Measurements from ENCODE around the gene SPIRE2.

The SPIRE2 gene

DNA sequence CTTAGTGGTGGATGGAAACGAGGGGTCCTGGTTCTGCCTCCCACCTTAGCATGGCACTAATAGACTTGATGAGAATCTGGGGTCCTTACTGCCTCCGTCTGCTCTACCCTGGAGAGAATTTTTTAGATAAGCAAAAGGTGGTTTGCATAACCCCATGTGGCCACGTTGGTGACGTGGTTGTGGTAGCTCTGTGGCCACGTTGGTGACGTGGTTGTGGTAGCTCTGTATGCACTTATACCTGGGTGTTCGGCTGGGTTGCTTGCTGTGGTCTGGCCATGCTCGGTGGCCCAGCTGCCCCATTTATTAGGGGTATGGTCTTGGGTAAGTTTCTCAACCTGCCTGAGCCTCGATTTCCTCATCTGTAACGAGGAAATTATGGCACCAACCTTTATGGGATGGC lies 13.0 kb downstream of the SPIRE2 start:
- DNase-seq (ENCODE audit: low read depth in 2 of 2): peak; percentile 47 to 61

DNA sequence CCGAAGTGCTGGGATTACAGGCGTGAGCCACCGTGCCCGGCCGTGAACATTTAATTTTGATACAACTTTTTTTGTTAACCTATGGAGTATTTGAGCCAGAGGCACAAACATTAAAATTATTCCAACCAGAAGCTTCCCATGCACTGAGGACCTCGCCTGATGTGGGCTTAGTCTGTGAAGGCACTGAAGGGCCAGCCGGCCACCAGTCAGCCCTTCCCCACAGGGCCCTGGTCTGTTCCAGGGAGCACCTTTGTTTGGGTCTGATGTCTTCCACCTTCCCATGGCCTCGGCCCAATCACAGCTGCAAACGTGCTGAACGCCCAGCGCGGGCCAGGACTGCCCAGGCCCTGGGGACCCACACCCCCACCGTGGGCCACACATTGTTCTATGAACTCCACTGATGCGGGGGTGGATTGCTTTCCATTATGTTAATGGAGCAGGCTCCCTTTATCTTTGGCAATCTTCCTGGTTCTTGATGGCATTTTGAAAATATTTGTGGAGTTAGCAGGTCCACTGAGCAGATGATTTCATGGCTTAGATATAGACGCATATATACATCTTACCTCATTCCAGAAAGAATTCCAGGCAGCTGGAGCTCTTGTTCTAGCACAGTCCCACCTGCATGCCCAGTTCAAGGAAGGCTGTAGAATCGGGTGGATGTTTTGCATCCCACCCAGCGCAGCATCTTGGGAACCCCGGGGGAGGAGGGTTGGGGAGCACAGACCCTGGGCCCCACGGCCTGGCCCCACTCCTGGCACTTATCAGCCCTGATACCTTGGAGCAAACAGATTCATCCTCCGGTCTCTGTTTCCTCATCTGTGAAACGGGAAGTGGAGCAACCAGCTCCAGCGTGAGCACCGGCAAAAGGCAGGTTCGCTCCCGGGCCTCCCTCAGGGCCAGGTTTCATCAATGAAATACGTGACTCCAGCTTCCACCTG lies 14.5 kb downstream of the SPIRE2 start:
- DNase-seq (ENCODE audit: low read depth in 2 of 2): no peak

DNA sequence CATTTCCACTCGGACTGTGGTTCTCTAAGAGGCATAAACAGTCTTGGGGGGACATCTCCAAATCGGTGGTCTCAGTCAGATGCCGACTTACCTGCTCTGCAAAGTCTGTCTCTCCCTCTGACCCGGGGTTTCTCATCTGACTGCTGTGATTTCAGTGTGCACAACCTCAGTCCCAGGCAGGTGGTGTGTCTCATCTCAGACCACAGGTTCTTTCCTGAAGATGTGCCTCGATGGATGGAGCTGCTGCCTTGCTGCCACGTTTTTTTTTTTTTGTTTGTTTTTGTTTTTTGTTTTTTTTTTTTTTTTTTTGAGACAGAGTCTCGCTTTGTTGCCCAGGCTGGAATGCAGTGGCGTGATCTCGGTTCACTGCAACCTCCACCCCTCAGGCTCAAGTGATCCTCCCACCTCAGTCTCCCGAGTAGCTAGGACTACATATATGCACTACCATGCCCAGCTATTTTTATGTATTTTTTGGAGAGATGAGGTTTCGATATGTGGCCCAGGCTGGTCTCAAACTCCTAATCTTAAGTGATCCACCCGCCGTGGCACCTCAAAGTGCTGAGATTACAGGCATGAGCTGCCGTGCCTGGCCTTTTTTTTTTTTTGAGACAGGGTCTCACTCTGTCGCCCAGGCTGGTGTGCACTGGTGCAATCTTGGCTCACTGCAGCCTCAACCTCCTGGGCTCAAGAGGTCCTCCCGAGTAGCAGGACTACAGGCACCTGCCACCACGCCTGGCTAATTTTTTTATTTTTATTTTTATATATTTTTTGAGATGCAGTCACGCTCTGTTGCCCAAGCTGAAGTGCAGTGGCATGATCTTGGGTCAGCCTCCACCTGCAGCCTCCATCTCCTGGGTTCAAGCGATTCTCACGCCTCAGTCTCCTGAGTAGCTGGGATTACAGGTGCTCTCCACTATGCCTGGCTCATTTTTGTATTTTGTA lies 15.4 kb downstream of the SPIRE2 start:
- no peak for DNase-seq (ENCODE audit: low read depth in 2 of 2)

DNA sequence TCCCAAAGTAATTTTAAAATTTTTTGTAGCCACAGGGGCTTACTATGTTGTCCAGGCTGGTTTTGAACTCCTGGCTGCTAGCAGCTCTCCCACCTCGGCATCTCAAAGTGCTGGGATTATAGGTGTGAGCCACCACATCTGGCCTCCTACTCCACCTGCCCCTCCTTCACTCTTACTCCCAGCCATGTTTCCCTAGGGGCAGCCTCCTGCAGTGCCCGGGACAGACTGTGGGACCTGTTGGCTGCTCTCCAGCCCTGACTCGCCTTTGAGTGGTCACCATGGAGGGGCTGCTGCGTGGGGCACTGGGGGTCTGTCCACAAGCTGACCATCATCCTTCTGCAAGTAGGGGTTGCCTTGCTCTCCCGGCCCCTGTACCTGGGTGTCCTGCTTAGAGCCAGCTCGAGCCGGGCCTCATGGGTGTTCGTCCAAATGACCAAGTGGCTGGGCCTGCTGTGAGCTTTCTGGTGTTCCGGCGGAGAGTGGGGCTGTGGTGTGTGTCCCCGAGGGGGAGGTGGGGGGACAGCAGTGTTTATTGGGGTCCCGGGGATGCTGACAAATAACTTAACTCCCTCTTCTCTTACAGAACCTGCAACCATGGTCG lies 16.6 kb downstream of the SPIRE2 start:
- DNase-seq (ENCODE audit: low read depth in 2 of 2): no peak

DNA sequence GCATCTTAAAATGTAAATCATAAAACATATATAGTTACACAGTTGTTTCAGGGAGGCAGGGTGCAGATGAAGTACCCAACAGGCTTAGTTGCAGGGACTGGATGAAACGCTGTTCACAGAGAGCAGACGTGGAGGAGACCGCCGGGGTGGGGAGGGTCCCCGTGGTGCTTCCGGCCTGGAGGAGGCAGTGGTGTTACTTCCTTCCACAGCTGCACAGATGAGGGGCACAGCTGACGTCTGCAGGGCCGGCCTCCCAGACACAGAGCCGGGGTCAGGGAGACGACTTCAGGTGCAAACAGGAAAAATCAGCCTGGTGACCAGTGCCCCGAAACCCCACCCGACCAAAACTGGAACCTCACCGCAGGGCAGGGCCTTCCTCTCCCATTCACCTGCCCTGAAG lies 17.1 kb downstream of the SPIRE2 start:
- DNase-seq (ENCODE audit: low read depth in 2 of 2): no peak

DNA sequence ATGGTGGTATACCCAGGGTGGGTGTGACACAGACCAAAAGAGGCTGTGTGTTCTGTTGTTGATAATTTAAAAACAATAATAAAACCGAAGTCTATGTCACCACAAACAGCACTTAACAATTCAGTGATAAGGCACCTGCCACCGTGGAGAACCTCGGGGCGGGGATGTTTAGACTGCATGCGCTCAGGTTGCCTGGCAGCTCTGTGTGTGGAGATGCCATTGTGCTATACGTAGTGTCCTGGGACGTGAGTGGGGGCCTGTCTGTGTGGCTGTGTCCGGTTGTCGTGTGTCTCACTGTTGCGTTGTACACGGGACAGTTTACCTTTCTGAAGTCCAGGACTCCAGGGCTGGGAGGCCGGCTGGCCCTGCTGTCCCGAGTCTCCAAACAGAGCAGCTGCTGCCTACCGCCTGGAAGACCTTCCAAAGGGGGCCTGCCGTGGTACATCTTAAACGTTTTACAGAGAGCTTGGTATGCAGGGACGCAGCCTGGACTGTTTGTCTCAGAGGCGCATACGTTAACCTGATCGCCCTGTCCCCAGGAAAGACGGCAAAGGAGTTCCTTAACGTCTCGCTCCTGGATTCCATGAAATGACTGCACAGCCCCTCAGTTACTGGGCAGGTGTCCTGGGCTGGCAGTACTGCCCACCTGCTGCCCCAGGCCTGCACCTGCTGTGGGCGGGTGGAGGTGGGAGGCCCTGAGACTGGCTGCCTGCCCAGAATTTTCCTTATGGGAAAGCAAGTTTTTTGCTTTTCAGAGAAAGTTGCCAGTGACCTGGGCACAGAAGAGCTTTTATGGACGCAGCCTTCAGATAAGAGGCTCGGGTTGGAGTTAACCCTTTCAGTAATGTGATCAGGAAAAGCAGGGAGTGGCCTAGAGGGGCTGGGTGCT lies 19.0 kb downstream of the SPIRE2 start:
- DNase-seq (ENCODE audit: low read depth in 2 of 2): no peak

DNA sequence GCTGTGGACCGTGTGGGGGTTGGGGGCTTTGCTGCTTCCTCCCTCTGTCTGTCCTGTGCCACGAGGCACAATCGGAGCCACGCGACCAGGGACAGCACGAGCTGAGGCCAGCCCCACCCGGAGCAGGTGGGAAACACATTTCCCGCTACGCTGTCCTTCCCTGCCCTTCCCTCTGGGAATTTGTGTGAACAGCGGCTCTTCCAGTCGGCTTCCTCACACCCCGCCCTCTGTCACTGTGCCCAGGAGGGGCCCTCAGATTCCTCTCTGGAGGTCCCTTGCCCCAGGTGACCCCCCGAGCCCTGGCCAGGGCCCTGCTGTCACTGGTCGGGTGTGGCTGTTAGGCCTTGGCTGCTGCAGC lies 19.6 kb downstream of the SPIRE2 start:
- no peak for DNase-seq (ENCODE audit: low read depth in 2 of 2)

DNA sequence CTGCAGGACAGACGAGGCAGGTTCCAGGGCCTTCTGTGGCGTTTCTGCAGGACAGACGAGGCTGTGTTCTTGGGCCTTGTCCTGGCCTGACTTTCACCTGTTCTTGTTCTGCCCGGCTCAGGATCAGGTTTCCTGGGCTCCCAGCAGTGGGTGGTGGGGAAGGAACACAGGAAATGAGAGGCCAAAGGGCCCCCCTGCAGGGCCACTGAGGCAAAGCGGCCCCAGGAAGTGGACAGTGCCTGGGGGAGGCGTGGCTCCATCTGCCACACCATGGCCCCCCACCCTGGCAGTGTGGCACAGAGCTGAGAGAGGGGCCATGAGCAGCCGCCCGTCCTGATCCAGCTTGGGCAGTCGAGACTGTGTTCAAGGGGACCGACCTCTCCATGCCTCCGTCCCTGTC lies 20.7 kb downstream of the SPIRE2 start:
- no peak for DNase-seq (ENCODE audit: low read depth in 2 of 2)

DNA sequence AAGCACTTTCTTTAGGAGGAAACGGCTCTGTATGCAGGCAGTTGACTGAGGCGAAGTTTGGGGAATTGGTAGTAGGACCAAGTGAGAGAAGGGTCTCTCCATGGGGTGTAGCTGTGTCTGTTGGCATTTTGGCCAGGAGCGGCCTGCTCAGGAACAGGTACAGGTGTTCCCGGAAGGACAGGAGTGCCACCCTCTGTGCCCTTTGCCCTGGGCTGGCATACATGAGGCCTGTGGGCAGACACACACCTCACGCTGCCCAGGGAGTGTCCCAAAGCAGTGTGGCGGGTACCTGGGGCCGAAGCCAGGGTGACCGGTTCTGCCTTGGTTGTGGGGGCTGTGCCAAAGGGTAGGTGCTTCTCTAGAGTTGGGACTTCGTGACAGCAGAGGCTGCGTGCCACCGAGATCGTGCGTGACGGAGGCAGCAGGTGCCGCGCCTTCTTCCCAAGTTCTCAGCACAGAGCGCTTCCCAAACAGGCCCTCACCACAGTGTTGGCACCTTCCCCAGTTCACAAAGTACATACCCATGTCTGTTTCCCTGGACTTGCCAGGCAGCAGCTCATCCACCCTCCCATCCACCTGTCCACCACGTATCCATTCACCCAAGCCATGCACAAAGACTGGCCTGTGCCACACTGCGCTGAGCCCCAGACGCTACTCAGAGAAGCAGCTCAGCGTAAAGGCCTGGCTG lies 25.2 kb downstream of the SPIRE2 start:
- DNase-seq (ENCODE audit: low read depth in 2 of 2): no peak

DNA sequence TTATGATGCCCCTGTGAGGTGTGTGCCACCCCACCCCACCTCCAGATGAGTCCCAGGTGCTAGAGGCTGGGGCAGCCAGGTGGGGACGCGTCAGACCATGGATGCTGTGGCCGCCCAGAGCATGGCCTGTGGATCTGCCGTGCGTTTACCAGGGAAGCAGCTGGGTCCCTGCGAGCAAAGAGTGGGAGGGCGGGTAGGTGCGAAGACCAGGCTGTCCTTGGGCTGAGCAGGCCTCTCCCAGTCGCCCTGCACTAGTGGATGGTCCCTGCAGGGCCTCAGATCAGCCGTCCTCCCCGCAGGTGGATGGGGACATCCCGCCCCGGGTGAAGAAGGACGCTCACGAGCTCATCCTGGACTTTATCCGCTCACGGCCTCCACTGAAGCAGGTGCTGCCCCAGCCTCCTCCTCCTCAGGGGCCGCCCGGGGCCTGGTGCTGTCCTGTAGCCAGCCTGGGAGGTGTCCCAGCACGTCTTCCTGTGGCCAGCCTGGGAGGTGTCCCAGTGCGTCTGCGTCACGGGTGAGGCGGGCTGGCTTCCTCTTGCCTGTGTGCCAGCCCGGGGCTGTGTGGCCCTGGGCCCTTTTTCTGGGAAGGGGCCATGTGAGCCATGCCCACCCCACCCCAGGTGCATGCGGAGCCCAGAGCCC lies 27.1 kb downstream of the SPIRE2 start:
- no peak for DNase-seq (ENCODE audit: low read depth in 2 of 2)

DNA sequence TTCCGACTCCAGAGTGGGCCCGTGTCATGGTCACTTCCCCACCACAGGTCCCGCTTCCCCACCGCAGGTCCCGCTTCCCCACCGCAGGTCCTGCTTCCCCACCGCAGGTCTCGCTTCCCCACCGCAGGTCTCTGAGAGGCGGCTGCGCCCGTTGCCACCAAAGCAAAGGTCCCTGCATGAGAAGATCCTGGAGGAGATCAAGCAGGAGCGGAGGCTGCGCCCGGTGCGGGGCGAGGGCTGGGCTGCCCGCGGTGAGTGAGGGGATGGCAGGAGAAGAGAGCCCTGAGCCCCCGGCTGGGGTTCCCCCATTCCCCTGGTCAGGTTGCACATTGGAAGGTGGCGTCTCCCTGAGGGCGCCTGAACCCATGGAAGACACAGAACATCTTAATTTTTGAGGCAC lies 27.7 kb downstream of the SPIRE2 start:
- no peak for DNase-seq (ENCODE audit: low read depth in 2 of 2)

DNA sequence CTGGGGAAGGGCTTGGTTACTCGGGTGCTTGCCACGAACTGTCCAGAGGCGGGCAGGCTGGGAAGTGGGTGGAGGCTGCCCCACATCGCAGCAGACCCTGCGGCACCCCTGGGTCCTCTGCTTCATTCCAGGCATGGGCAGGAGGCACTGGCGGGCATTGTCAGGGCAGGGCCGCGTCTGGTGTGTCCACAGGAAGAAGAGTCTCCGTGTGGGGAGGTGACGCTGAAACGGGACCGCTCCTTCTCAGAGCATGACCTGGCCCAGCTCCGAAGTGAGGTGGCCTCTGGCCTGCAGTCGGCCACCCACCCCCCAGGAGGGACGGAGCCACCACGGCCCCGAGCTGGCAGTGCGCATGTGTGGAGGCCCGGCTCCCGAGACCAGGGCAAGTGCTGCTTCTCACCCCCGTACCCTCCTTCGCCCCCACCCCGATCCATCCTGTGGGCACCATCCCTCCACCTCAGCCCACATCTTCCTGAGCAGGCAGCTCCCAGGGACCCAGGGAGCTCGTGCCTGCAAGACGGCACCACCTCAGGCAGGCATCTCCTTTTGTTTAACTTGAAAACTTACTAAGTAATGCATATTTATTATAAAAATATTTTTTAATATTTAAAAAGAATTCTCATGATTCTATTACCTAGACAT lies 30.8 kb downstream of the SPIRE2 start:
- no peak for DNase-seq (ENCODE audit: low read depth in 2 of 2)

DNA sequence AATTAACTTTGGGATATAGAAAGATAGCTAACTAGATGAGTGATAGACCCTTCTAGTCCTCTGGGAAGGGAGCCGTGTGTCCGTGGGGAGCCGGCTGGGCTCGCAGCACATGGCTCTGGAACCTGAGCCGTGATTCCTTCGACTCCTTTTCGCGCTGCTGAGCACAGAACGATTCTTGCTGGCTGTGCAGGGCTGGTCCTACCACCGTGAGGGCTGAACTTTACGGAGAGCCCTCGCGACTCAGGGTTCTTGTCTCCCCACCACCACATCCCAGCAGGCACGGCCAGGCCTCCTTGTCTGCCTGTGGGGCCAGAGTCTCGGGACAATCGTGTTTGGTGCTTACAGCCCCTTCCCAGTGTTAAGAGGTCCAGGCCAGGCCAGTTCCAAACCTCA lies 31.3 kb downstream of the SPIRE2 start:
- no peak for DNase-seq (ENCODE audit: low read depth in 2 of 2)

DNA sequence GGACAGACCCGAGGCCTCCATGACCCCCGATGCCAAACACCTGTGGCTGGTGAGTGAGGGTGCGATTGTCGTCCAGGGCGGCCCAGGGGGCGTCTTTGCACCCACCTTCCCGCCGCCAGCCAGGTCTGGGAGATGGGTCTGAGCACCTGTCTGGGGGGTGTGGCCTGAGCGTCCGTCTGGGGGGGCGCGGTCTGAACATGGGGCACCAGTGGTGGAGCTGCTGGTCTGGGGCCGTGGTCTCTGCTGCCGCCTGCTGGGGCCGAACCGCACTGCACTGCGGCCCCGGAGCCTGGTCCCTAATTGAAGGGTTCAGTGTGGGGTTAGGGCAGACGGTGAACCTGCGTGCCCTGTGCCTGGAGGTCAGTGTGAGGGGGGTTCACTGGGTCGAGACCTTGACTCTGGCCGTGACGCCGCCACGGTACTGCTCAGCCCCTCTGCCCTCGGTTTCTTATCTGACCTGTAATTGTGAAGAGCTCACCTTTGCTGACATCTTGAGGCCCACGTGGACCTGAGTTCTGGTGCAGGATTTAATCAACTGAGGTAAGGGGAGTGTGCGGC lies 32.6 kb downstream of the SPIRE2 start:
- DNase-seq (ENCODE audit: low read depth in 2 of 2): peak; percentile 48 to 55

DNA sequence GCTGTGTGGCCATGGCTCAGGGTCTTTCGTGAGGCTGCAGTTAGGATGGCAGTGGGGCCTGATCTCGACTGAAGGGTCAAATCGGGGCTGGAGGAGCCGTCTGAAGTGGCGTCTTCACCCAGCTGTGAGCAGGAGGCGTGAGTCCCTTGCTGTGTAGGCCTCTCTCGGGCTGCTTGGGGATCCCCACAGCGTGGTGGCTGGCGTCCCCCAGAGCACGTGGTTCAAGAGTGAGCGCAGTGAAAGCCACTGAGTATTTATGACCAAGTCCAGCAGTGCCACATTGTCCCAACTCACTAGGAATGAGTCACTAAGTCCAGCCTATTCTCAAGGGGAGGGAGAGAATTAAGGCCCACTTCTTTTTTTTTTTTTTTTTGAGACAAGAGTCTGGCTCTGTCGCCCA lies 33.4 kb downstream of the SPIRE2 start:
- DNase-seq (ENCODE audit: low read depth in 2 of 2): no peak

DNA sequence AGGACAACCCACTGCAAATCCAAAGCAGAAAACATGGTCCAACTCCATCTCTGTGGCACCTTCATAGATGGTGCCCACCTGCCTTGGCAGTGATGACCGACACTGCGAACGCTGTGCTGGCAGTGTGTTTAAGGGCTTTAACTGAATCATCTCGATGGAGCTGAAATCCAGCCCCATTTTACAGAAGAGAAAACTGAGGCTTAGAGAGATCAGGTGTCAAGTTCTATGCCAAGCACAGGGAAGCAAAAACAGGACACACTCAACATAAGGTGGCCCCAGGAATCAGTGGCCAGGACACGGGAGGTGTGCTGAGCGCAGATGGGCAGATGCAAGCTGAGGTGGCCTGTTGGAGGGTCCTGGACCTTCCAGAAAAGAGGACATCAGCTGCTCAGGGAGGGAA lies 34.5 kb downstream of the SPIRE2 start:
- no peak for DNase-seq (ENCODE audit: low read depth in 2 of 2)

DNA sequence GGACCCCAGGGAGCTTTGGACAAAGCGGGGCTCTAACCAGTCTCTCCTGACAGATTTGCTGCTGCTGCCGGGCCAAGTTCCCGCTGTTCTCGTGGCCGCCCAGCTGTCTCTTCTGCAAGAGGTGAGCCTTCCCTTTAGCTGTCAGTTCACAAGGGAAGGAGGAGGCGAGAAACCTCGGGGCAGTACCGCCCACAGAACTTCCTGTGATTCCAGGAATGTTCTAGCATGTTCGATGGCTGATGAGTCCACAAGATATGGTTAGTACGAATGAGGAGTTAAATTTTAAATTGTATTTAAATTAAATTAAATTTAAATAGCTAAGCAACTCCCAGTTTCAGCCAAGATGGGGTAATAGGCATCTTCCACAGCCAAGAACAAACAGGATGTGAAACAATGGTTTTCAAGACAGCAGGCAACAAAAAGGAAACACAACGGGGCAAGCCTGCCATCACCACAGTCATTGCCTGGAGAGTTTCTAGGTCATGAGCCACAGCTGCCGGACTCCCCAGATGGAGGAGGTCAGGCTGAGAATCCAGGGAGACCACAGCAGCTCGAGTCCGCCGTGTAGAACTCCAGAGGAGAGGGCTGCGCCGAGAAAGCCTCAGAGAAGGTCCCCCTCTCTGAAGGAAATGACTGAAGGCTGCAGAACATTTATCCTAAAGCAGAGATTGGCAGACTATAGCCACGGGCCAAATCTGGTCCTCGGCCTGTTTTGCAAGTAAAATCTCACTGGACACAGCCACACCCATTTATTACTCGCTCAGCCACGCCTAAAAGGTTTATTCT lies 35.7 kb downstream of the SPIRE2 start:
- peak in 1 of 2 donors; percentile 24 for DNase-seq (ENCODE audit: low read depth in 2 of 2)

DNA sequence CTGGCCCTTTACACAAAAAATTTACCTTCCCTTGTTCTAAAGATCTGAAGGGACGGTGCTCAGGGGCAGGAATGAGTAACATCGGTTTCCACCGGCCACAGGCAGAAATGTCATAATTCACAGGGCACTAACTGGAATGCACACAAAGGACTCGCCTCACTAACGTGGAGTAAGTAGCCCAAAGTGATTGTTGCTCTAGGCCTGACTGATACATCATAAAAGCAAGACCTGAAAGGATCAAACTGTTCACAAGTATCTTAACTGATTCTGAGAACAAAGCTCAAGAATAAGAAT lies 36.2 kb downstream of the SPIRE2 start:
- no peak for DNase-seq (ENCODE audit: low read depth in 2 of 2)

DNA sequence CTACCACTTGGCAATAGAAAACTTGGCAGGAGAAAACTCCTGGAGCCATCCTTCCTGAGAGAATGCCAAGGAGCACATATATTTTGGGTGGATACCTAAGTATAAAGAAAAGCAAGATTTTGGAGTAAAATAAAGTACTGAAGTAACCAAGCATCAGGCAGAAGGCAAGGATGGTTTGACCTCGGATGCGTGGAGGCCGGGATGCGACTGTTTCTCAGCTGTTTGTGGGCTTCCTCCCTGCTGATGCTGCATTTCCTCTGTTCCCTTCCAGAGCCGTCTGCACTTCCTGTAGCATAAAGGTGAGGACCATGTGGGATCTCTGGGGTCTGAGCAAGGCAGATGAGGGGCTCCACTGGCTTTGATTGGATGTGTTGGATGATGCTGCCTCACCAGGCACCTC lies 39.6 kb downstream of the SPIRE2 start:
- DNase-seq (ENCODE audit: low read depth in 2 of 2): no peak
